ENCODE measurements around the gene CDA. TPM values are rescaled to one million over a fixed set of nuclear protein-coding genes. Genes with fewer than 3 reads are reported as not detected.
A peak's percentile ranks its signal among the peaks of the same experiment; 100 is the strongest.

CDA gene
- total RNA-seq, 2 donors from 2014 or later: 29.1 to 110 TPM

DNA sequence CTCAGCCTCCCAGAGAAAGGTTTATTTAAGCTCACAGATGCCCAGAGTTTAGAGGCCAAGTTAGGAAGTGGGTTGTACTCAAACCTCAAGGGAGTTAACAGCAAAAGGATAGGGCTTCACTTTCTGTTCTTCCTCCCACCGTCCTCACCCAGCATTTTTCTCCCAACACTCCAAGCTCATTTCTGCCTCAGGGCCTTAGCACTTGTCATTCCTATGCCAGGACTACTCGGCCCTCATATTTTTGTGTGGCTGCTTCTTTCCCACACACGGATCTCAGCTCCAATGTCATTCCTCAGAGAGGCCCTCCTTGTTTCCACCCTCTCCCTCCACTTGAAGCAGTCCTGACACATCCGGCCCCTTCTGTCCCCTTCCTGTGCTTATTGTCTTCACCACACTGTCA lies 23.7 kb upstream of the CDA start:
- DNase-seq: no peak
- Histone ChIP-seq H3K4me3 (no peak overlapping the region), H3K27me3 (no peaks in the 10 kb centered on the region), H3K4me1 (no peaks in the 10 kb centered on the region), H3K36me3 (no peaks in the 10 kb centered on the region), H3K9ac (ENCODE audit: low read depth in 2 of 2, low read length in 2 of 2) (no peak overlapping the region), H3K27ac (no peak overlapping the region), H3K9me3 (no peaks in the 10 kb centered on the region)
- intact Hi-C loops (cut with DNase I): no loop called here
- TF ChIP-seq, protein P1, sequence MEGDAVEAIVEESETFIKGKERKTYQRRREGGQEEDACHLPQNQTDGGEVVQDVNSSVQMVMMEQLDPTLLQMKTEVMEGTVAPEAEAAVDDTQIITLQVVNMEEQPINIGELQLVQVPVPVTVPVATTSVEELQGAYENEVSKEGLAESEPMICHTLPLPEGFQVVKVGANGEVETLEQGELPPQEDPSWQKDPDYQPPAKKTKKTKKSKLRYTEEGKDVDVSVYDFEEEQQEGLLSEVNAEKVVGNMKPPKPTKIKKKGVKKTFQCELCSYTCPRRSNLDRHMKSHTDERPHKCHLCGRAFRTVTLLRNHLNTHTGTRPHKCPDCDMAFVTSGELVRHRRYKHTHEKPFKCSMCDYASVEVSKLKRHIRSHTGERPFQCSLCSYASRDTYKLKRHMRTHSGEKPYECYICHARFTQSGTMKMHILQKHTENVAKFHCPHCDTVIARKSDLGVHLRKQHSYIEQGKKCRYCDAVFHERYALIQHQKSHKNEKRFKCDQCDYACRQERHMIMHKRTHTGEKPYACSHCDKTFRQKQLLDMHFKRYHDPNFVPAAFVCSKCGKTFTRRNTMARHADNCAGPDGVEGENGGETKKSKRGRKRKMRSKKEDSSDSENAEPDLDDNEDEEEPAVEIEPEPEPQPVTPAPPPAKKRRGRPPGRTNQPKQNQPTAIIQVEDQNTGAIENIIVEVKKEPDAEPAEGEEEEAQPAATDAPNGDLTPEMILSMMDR (IDR thresholded peaks at IDR 0.05): no peak

DNA sequence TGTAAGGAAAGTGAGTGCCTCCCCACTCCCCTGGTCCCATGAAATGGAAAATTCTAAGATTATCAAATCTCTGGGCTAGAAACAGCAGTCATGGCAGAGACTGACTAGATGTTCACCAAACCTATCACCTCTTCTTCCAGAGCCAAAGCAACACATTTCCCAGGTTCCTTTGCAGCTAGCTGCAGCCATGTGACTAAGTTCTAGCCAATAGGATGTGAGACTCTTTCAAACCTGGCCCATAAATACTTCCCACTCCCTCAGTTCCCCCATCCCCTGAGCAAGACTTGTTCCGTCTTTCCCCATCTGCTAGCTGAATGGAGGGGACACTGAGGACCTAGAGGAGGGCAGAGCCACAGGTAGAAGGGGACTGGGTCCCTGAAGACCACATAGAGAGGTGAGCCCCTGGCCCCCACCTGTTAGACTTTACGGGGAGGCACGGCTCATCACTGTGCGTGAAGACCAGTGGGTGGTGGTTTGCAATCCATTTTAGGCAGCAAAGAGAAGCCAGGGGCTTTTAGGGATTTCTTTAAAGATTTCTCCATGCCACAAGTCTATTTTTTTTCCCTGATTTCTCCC lies 19.3 kb upstream of the CDA start:
- no peaks in the 10 kb centered on the region for H3K27me3 ChIP-seq
- intact Hi-C loops (cut with DNase I): no loop called here
- no peak overlapping the region for H3K9ac ChIP-seq (ENCODE audit: low read depth in 2 of 2, low read length in 2 of 2)
- no peak overlapping the region for H3K4me3 ChIP-seq
- H3K9me3 ChIP-seq: no peaks in the 10 kb centered on the region
- TF ChIP-seq, protein P1 (IDR thresholded peaks at IDR 0.05): no peak
- DNase-seq: no peak
- H3K27ac ChIP-seq: no peak overlapping the region
- H3K36me3 ChIP-seq: no peaks in the 10 kb centered on the region
- H3K4me1 ChIP-seq: no peaks in the 10 kb centered on the region

DNA sequence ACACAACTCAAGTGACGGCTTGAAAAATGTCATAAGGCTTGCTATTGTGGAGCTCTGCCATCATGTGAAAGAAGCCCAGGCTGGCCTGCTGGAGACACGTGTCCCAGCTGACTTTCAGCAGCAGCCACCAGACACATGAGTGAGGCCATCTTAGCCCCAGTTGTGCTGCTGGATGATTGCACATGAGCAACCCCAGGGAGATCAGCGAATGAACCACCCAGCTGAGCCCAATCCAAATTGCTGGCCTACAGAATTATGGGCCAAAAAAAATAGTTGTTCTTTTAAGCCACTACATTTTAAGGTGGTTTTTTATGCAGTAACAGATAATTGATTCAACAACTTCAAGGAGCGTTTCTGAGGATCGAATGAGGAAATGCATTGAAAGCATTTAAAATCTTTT lies 17.5 kb upstream of the CDA start:
- no peak for DNase-seq
- H3K4me3 ChIP-seq: no peak overlapping the region
- no peaks in the 10 kb centered on the region for H3K4me1 ChIP-seq
- H3K27ac ChIP-seq: no peak overlapping the region
- intact Hi-C loops (cut with DNase I): no loop called here
- TF ChIP-seq, protein P1 (IDR thresholded peaks at IDR 0.05): no peak
- H3K9me3 ChIP-seq: no peaks in the 10 kb centered on the region
- no peaks in the 10 kb centered on the region for H3K27me3 ChIP-seq
- no peaks in the 10 kb centered on the region for H3K36me3 ChIP-seq
- no peak overlapping the region for H3K9ac ChIP-seq (ENCODE audit: low read depth in 2 of 2, low read length in 2 of 2)

DNA sequence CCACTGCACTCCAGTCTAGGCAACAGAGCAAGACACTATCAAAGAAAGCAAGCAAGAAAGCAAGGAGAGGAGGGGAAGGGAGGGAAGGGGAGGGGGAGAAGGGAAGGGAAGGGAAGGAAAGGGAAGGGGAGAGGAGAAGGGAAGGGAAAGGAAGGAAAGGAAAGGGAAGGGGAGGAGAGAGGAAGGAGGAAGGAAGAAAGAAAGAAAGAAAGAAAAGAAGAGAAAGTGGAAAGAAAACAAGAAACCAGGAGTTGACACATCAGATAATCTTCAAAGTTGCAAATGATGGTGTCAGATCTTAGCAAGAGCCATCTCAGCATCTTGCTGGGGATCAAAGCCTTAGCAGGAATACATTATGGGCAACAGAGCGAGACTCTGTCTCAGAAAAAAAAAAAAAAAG lies 14.9 kb upstream of the CDA start:
- Histone ChIP-seq H3K27me3 (no peaks in the 10 kb centered on the region), H3K4me3 (no peak overlapping the region), H3K4me1 (no peaks in the 10 kb centered on the region), H3K27ac (no peak overlapping the region), H3K36me3 (no peaks in the 10 kb centered on the region), H3K9me3 (no peaks in the 10 kb centered on the region), H3K9ac (ENCODE audit: low read depth in 2 of 2, low read length in 2 of 2) (no peak overlapping the region)
- intact Hi-C loops (cut with DNase I): loop anchor here (2.0 kb wide), 1 partner anchor 67 kb away; no protein-coding TSS in a partner anchor
- no peak for DNase-seq
- TF ChIP-seq, protein P1 (IDR thresholded peaks at IDR 0.05): no peak

DNA sequence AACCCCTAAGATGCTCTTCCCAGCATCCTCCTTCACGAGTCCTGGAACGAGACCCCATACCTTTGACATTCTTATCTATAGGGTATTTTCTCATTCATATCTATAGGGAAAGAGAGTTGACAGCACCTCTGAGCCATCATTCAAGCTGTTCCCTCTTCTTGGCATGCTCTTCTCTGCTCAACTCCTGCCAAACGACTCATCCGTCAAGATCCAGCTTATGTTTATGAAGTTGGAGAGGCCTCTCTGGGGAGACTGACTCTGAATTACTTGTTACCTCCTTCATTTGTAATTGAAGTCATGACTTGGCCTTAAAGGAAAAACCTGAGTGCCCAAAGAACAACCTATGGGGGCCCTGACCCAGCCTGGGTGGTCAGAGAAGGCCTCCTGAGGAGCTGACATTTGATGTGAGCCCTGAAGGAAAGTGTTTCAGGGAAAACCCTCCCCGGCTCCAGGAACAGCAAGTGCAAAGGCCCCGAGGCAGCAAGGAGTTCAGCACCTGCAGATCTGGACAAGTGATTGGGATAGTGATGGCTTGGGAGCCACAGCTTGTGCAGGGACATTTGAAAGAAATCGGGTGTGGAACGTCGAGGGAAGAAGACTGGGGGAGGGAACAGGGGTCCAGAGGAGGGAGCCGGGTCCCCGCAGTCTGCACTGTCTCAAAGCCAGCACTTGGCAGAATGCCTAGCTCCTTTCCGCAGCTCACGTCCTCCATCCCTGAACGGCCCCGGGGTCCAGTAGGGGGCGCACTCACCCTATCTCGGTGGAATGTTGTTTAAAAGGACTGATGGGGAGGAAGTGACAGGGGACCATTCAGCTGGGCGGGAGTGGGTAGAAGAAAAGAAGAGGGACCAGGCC lies 14.0 kb upstream of the CDA start:
- TF ChIP-seq, protein P1 (IDR thresholded peaks at IDR 0.05): peak; percentile 49
- intact Hi-C loops (cut with DNase I): loop anchor here (2.0 kb wide), 1 partner anchor 66 kb away; no protein-coding TSS in a partner anchor

More for the DNA sequence above, 14.0 kb upstream of the CDA start:
- Histone ChIP-seq H3K27me3 (no peaks in the 10 kb centered on the region), H3K9ac (ENCODE audit: low read depth in 2 of 2, low read length in 2 of 2) (no peak overlapping the region), H3K4me1 (no peaks in the 10 kb centered on the region), H3K27ac (no peak overlapping the region), H3K36me3 (no peaks in the 10 kb centered on the region), H3K4me3 (no peak overlapping the region), H3K9me3 (no peaks in the 10 kb centered on the region)
- DNase-seq: peak; percentile 95

Measured in colonic mucosa (tissue), 4 donors.